ENCODE results near the gene RBM38. TPM values are rescaled to one million over a fixed set of nuclear protein-coding genes. Genes with fewer than 3 reads are reported as not detected.

Gene RBM38
- total and polyA plus RNA-seq, 9 of the 15 experiments (the other 6 are each of a cell fraction or from before 2014, with no cell fraction given), result 0.28 to 82.4 (median 33.2) TPM

GRCh38 chr20:57417830-57418780, 26.9 kb downstream of the RBM38 start (continued):
- peak; percentile 61; the same call in 1 of the 2 replicates for TF ChIP-seq POLR2AphosphoS5 (IDR thresholded peaks at IDR 0.05; ENCODE audit: control insufficient read depth, insufficient read depth, low read depth, low read length)
- TF ChIP-seq CBFA2T2 (conservative IDR thresholded peaks at IDR 0.05), result peak; percentile 75
- TF ChIP-seq HNRNPL (IDR thresholded peaks at IDR 0.05; ENCODE audit: low read depth, low read length), result no peak
- no peak for TF ChIP-seq E2F5 (CRISPR knock-in tag; IDR thresholded peaks at IDR 0.05)
- peak; percentile 86 for TF ChIP-seq ZFP36 (IDR thresholded peaks at IDR 0.05; ENCODE audit: low read depth, low read length, partially characterized antibody)
- no peak for TF ChIP-seq ARID3B (CRISPR knock-in tag; IDR thresholded peaks at IDR 0.05; ENCODE audit: borderline replicate concordance)
- no peak for TF ChIP-seq STAG1 (CRISPR knock-in tag; IDR thresholded peaks at IDR 0.05; ENCODE audit: borderline replicate concordance)
- TF ChIP-seq DACH1 (IDR thresholded peaks at IDR 0.05; ENCODE audit: partially characterized antibody), result peak; percentile 56
- TF ChIP-seq PTBP1 (IDR thresholded peaks at IDR 0.05; ENCODE audit: low read depth, low read length), result peak; percentile 71; the same call in 1 of the 2 replicates
- TF ChIP-seq NFIC (IDR thresholded peaks at IDR 0.05), result 0 out of 2 replicates have a peak, but pooled peaks have one; percentile 18
- peak; percentile 34; the same call in 1 of the 2 replicates for TF ChIP-seq GATAD2A (IDR thresholded peaks at IDR 0.05)
- TF ChIP-seq RAD21 (CRISPR knock-in tag; conservative IDR thresholded peaks at IDR 0.05 in 1 of 2, IDR thresholded peaks at IDR 0.05 in 1 of 2), result 0 out of 4 replicates have a peak, but pooled peaks of 1 of the 2 experiments have one; percentile 4
- no peak for TF ChIP-seq SAP30 (IDR thresholded peaks at IDR 0.05; ENCODE audit: borderline replicate concordance, insufficient read depth, low read depth, low read length, poor library complexity, severe bottlenecking)
- no peak for TF ChIP-seq ZNF174 (CRISPR knock-in tag; IDR thresholded peaks at IDR 0.05)
- TF ChIP-seq ZNF57 (CRISPR knock-in tag; IDR thresholded peaks at IDR 0.05), result no peak
- TF ChIP-seq HES1 (IDR thresholded peaks at IDR 0.05; ENCODE audit: low read depth), result no peak
- TF ChIP-seq KLF16 (IDR thresholded peaks at IDR 0.05), result peak; percentile 45; the same call in 1 of the 2 replicates
- TF ChIP-seq DPF2 (IDR thresholded peaks at IDR 0.05), result peak; percentile 59
- peak; percentile 80; the same call in 1 of the 2 replicates for TF ChIP-seq ZEB2 (IDR thresholded peaks at IDR 0.05)
- peak in 1 of 2 experiments; percentile 90; a peak in 3 of 4 replicates for TF ChIP-seq RCOR1 (IDR thresholded peaks at IDR 0.05; ENCODE audit: borderline replicate concordance in 1 of 2, low read depth in 2 of 2, low read length in 2 of 2)
- peak; percentile 85 for TF ChIP-seq CBFA2T3 (IDR thresholded peaks at IDR 0.05)
- TF ChIP-seq ARID1B (IDR thresholded peaks at IDR 0.05), result peak; percentile 76
- peak; percentile 92 for TF ChIP-seq BCOR (IDR thresholded peaks at IDR 0.05)
- TF ChIP-seq CTBP1 (IDR thresholded peaks at IDR 0.05; ENCODE audit: borderline replicate concordance), result peak; percentile 91
- TF ChIP-seq FOXM1 (IDR thresholded peaks at IDR 0.05; ENCODE audit: low read depth), result no peak
- TF ChIP-seq FOXM1 (CRISPR knock-in tag; IDR thresholded peaks at IDR 0.05; ENCODE audit: low read depth), result no peak
